Measurements from ENCODE around the gene CLEC19A.

CLEC19A gene

GRCh38 chr16:19252904-19253303 lies 32.6 kb upstream of the CLEC19A start:
- H3K4me1 ChIP-seq (ENCODE audit: control insufficient read depth in 5 of 5, insufficient read depth in 5 of 5, low read length in 5 of 5): no peaks in the 10 kb centered on the region

GRCh38 chr16:19254611-19255010 lies 30.9 kb upstream of the CLEC19A start:
- Histone ChIP-seq H3K27me3 (ENCODE audit: control insufficient read depth in 5 of 5, insufficient read depth in 4 of 5, low read length in 5 of 5) (no peaks in the 10 kb centered on the region), H3K4me1 (ENCODE audit: control insufficient read depth in 5 of 5, insufficient read depth in 5 of 5, low read length in 5 of 5) (no peaks in the 10 kb centered on the region), H3K9me3 (ENCODE audit: control insufficient read depth in 5 of 5, low read length in 5 of 5) (no peaks in the 10 kb centered on the region), H3K4me3 (ENCODE audit: low read depth in 1 of 5, low read length in 5 of 5) (no peak overlapping the region), H3K9ac (ENCODE audit: low read length in 5 of 5) (no peak overlapping the region), H3K27ac (ENCODE audit: low read depth, low read length) (no peak overlapping the region), H3K36me3 (ENCODE audit: control insufficient read depth in 5 of 5, insufficient read depth in 5 of 5, low read length in 5 of 5) (no peaks in the 10 kb centered on the region)

More at GRCh38 chr16:19252904-19253303, 32.6 kb upstream of the CLEC19A start:
- Histone ChIP-seq H3K9me3 (ENCODE audit: control insufficient read depth in 5 of 5, low read length in 5 of 5) (no peaks in the 10 kb centered on the region), H3K9ac (ENCODE audit: low read length in 5 of 5) (no peak overlapping the region), H3K27me3 (ENCODE audit: control insufficient read depth in 5 of 5, insufficient read depth in 4 of 5, low read length in 5 of 5) (no peaks in the 10 kb centered on the region), H3K27ac (ENCODE audit: low read depth, low read length) (no peak overlapping the region), H3K36me3 (ENCODE audit: control insufficient read depth in 5 of 5, insufficient read depth in 5 of 5, low read length in 5 of 5) (no peaks in the 10 kb centered on the region), H3K4me3 (ENCODE audit: low read depth in 1 of 5, low read length in 5 of 5) (no peak overlapping the region)

GRCh38 chr16:19264123-19264673 lies 21.3 kb upstream of the CLEC19A start:
- Histone ChIP-seq H3K9ac (ENCODE audit: low read length in 5 of 5) (no peak overlapping the region), H3K36me3 (ENCODE audit: control insufficient read depth in 5 of 5, insufficient read depth in 5 of 5, low read length in 5 of 5) (peaks cover 0 to 10% (median 0%) of the 10 kb centered on the region in 5 donors), H3K4me3 (ENCODE audit: low read depth in 1 of 5, low read length in 5 of 5) (no peak overlapping the region), H3K4me1 (ENCODE audit: control insufficient read depth in 5 of 5, insufficient read depth in 5 of 5, low read length in 5 of 5) (no peaks in the 10 kb centered on the region), H3K27ac (ENCODE audit: low read depth, low read length) (no peak overlapping the region), H3K27me3 (ENCODE audit: control insufficient read depth in 5 of 5, insufficient read depth in 4 of 5, low read length in 5 of 5) (no peaks in the 10 kb centered on the region), H3K9me3 (ENCODE audit: control insufficient read depth in 5 of 5, low read length in 5 of 5) (peaks cover 0 to 19% (median 4%) of the 10 kb centered on the region in 5 donors)

- H3K4me1 ChIP-seq (ENCODE audit: control insufficient read depth in 5 of 5, insufficient read depth in 5 of 5, low read length in 5 of 5): no peaks in the 10 kb centered on the region
- no peaks in the 10 kb centered on the region for H3K27me3 ChIP-seq (ENCODE audit: control insufficient read depth in 5 of 5, insufficient read depth in 4 of 5, low read length in 5 of 5)
- H3K9ac ChIP-seq (ENCODE audit: low read length in 5 of 5): no peak overlapping the region
- peaks cover 0 to 10% (median 0%) of the 10 kb centered on the region in 5 donors for H3K36me3 ChIP-seq (ENCODE audit: control insufficient read depth in 5 of 5, insufficient read depth in 5 of 5, low read length in 5 of 5)
- no peak overlapping the region for H3K27ac ChIP-seq (ENCODE audit: low read depth, low read length)
- no peak overlapping the region for H3K4me3 ChIP-seq (ENCODE audit: low read depth in 1 of 5, low read length in 5 of 5)
- peaks cover 0 to 19% (median 4%) of the 10 kb centered on the region in 5 donors for H3K9me3 ChIP-seq (ENCODE audit: control insufficient read depth in 5 of 5, low read length in 5 of 5)
These were observed 20.1 kb upstream of the CLEC19A start for GRCh38 chr16:19265380-19265930.

GRCh38 chr16:19266774-19267173 lies 18.8 kb upstream of the CLEC19A start:
- peaks cover 0 to 10% (median 0%) of the 10 kb centered on the region in 5 donors for H3K36me3 ChIP-seq (ENCODE audit: control insufficient read depth in 5 of 5, insufficient read depth in 5 of 5, low read length in 5 of 5)
- no peak overlapping the region for H3K4me3 ChIP-seq (ENCODE audit: low read depth in 1 of 5, low read length in 5 of 5)
- H3K9ac ChIP-seq (ENCODE audit: low read length in 5 of 5): no peak overlapping the region
- H3K27ac ChIP-seq (ENCODE audit: low read depth, low read length): no peak overlapping the region
- H3K9me3 ChIP-seq (ENCODE audit: control insufficient read depth in 5 of 5, low read length in 5 of 5): peaks cover 0 to 19% (median 4%) of the 10 kb centered on the region in 5 donors
- no peaks in the 10 kb centered on the region for H3K4me1 ChIP-seq (ENCODE audit: control insufficient read depth in 5 of 5, insufficient read depth in 5 of 5, low read length in 5 of 5)
- no peaks in the 10 kb centered on the region for H3K27me3 ChIP-seq (ENCODE audit: control insufficient read depth in 5 of 5, insufficient read depth in 4 of 5, low read length in 5 of 5)

GRCh38 chr16:19269098-19269497 lies 16.4 kb upstream of the CLEC19A start:
- no peaks in the 10 kb centered on the region for H3K4me1 ChIP-seq (ENCODE audit: control insufficient read depth in 5 of 5, insufficient read depth in 5 of 5, low read length in 5 of 5)
- H3K9me3 ChIP-seq (ENCODE audit: control insufficient read depth in 5 of 5, low read length in 5 of 5): peaks cover 0 to 13% (median 4%) of the 10 kb centered on the region in 5 donors
- H3K36me3 ChIP-seq (ENCODE audit: control insufficient read depth in 5 of 5, insufficient read depth in 5 of 5, low read length in 5 of 5): peaks cover 0 to 10% (median 0%) of the 10 kb centered on the region in 5 donors

GRCh38 chr16:19274165-19274797 lies 11.2 kb upstream of the CLEC19A start:
- Histone ChIP-seq H3K4me3 (ENCODE audit: low read depth in 1 of 5, low read length in 5 of 5) (no peak overlapping the region), H3K27ac (ENCODE audit: low read depth, low read length) (no peak overlapping the region), H3K9ac (ENCODE audit: low read length in 5 of 5) (no peak overlapping the region), H3K27me3 (ENCODE audit: control insufficient read depth in 5 of 5, insufficient read depth in 4 of 5, low read length in 5 of 5) (peaks cover 0 to 4% (median 0%) of the 10 kb centered on the region in 5 donors), H3K4me1 (ENCODE audit: control insufficient read depth in 5 of 5, insufficient read depth in 5 of 5, low read length in 5 of 5) (no peaks in the 10 kb centered on the region), H3K36me3 (ENCODE audit: control insufficient read depth in 5 of 5, insufficient read depth in 5 of 5, low read length in 5 of 5) (no peaks in the 10 kb centered on the region), H3K9me3 (ENCODE audit: control insufficient read depth in 5 of 5, low read length in 5 of 5) (peaks cover 0 to 5% (median 0%) of the 10 kb centered on the region in 5 donors)

More at GRCh38 chr16:19269098-19269497, 16.4 kb upstream of the CLEC19A start:
- no peak overlapping the region for H3K9ac ChIP-seq (ENCODE audit: low read length in 5 of 5)
- H3K27me3 ChIP-seq (ENCODE audit: control insufficient read depth in 5 of 5, insufficient read depth in 4 of 5, low read length in 5 of 5): peaks cover 0 to 3% (median 0%) of the 10 kb centered on the region in 5 donors
- no peak overlapping the region for H3K4me3 ChIP-seq (ENCODE audit: low read depth in 1 of 5, low read length in 5 of 5)
- H3K27ac ChIP-seq (ENCODE audit: low read depth, low read length): no peak overlapping the region

GRCh38 chr16:19278403-19278802 lies 7.1 kb upstream of the CLEC19A start:
- no peak overlapping the region for H3K4me3 ChIP-seq (ENCODE audit: low read depth in 1 of 5, low read length in 5 of 5)
- H3K27ac ChIP-seq (ENCODE audit: low read depth, low read length): no peak overlapping the region
- peaks cover 0 to 4% (median 0%) of the 10 kb centered on the region in 5 donors for H3K27me3 ChIP-seq (ENCODE audit: control insufficient read depth in 5 of 5, insufficient read depth in 4 of 5, low read length in 5 of 5)
- no peak overlapping the region for H3K9ac ChIP-seq (ENCODE audit: low read length in 5 of 5)
- H3K36me3 ChIP-seq (ENCODE audit: control insufficient read depth in 5 of 5, insufficient read depth in 5 of 5, low read length in 5 of 5): no peaks in the 10 kb centered on the region
- peaks cover 0 to 5% (median 0%) of the 10 kb centered on the region in 5 donors for H3K9me3 ChIP-seq (ENCODE audit: control insufficient read depth in 5 of 5, low read length in 5 of 5)
- H3K4me1 ChIP-seq (ENCODE audit: control insufficient read depth in 5 of 5, insufficient read depth in 5 of 5, low read length in 5 of 5): no peaks in the 10 kb centered on the region

- Histone ChIP-seq H3K27me3 (ENCODE audit: control insufficient read depth in 5 of 5, insufficient read depth in 4 of 5, low read length in 5 of 5) (peaks cover 0 to 4% (median 0%) of the 10 kb centered on the region in 5 donors), H3K9me3 (ENCODE audit: control insufficient read depth in 5 of 5, low read length in 5 of 5) (peaks cover 0 to 5% (median 0%) of the 10 kb centered on the region in 5 donors), H3K27ac (ENCODE audit: low read depth, low read length) (no peak overlapping the region), H3K36me3 (ENCODE audit: control insufficient read depth in 5 of 5, insufficient read depth in 5 of 5, low read length in 5 of 5) (no peaks in the 10 kb centered on the region), H3K9ac (ENCODE audit: low read length in 5 of 5) (no peak overlapping the region), H3K4me1 (ENCODE audit: control insufficient read depth in 5 of 5, insufficient read depth in 5 of 5, low read length in 5 of 5) (no peaks in the 10 kb centered on the region), H3K4me3 (ENCODE audit: low read depth in 1 of 5, low read length in 5 of 5) (no peak overlapping the region)
These were observed 4.3 kb upstream of the CLEC19A start for GRCh38 chr16:19281246-19281645.

- Histone ChIP-seq H3K4me1 (ENCODE audit: control insufficient read depth in 5 of 5, insufficient read depth in 5 of 5, low read length in 5 of 5) (no peaks in the 10 kb centered on the region), H3K9ac (ENCODE audit: low read length in 5 of 5) (no peak overlapping the region), H3K27me3 (ENCODE audit: control insufficient read depth in 5 of 5, insufficient read depth in 4 of 5, low read length in 5 of 5) (peaks cover 0 to 4% (median 0%) of the 10 kb centered on the region in 5 donors), H3K36me3 (ENCODE audit: control insufficient read depth in 5 of 5, insufficient read depth in 5 of 5, low read length in 5 of 5) (no peaks in the 10 kb centered on the region), H3K9me3 (ENCODE audit: control insufficient read depth in 5 of 5, low read length in 5 of 5) (peaks cover 0 to 5% (median 0%) of the 10 kb centered on the region in 5 donors), H3K27ac (ENCODE audit: low read depth, low read length) (no peak overlapping the region), H3K4me3 (ENCODE audit: low read depth in 1 of 5, low read length in 5 of 5) (no peak overlapping the region)
These were observed 3.4 kb upstream of the CLEC19A start for GRCh38 chr16:19282101-19282500.

All from subcutaneous abdominal adipose tissue (tissue), 5 donors.